HG03066 (cell line): ENCODE measurements around the gene DAZAP1.

Source experiments
- ATAC-seq: cut with Tn5 transposase; IDR thresholded peaks from one replicate; pipeline ENCODE4 v1.9.1; 2021; ENCODE audit warnings: low read depth; ENCODE audit not compliant: unreplicated experiment

Gene DAZAP1

GRCh38 chr19:1392939-1393530 is 14.4 kb upstream of the DAZAP1 start:
- ATAC-seq: no peak

- no peak for ATAC-seq
Measured at GRCh38 chr19:1393841-1394240, 13.5 kb upstream of the DAZAP1 start.

- no peak for ATAC-seq
Measured at GRCh38 chr19:1394252-1395193, 12.9 kb upstream of the DAZAP1 start.

- ATAC-seq: no peak
Measured at GRCh38 chr19:1395194-1396018, 12.0 kb upstream of the DAZAP1 start.

GRCh38 chr19:1396019-1396767 is 11.2 kb upstream of the DAZAP1 start:
- no peak for ATAC-seq

- no peak for ATAC-seq
Measured at GRCh38 chr19:1396768-1397679, 10.4 kb upstream of the DAZAP1 start.

- ATAC-seq: no peak
Measured at GRCh38 chr19:1397838-1398237, 9.5 kb upstream of the DAZAP1 start.

- ATAC-seq: no peak
Measured at GRCh38 chr19:1399079-1399478, 8.3 kb upstream of the DAZAP1 start.

GRCh38 chr19:1399745-1400144 is 7.6 kb upstream of the DAZAP1 start:
- ATAC-seq: no peak

- ATAC-seq: no peak
Measured at GRCh38 chr19:1400281-1401137, 6.9 kb upstream of the DAZAP1 start.

- no peak for ATAC-seq
Measured at GRCh38 chr19:1401138-1401888, 6.1 kb upstream of the DAZAP1 start, which contains the start of gene GAMT. TSS of gene GAMT (minus strand) at chr19:1401542. CDS start at chr19:1401476, 66 bp downstream.

- ATAC-seq: no peak
Measured at GRCh38 chr19:1401889-1402217, 5.5 kb upstream of the DAZAP1 start.

GRCh38 chr19:1402411-1403070 is 4.8 kb upstream of the DAZAP1 start:
- no peak for ATAC-seq

- ATAC-seq: peak; percentile 76
Measured at GRCh38 chr19:1406774-1407527, 435 bp upstream of the DAZAP1 start.

GRCh38 chr19:1408300-1409203 is 1.2 kb downstream of the DAZAP1 start:
- ATAC-seq: no peak
